ENCODE data around the gene EVI5. TPM values are rescaled to one million over a fixed set of nuclear protein-coding genes. Genes with fewer than 3 reads are reported as not detected.

Gene EVI5
- total RNA-seq, 1 donor from 2014 or later, result 9.6 TPM

DNA sequence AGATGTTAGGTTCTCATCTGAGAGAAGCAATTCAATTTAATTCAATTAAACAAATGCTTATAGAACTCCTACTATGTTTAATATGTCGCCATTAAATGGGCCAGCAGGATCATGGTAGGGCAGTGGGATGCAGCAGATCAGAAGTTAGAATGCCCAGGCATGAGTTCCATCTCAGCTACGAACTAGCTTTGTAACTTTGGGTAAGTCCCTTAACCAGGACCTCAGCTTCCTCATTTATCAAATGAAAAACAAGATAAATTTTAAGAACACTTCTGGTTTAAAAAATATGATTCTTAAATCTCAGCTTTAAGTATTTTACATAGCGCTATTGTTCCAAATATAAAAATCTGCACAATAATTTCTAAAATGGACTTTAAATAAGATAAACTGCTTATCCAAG is 230.7 kb downstream of the EVI5 start:
- DNase-seq (ENCODE audit: low read depth), result no peak
- no peak overlapping the region for H3K4me3 ChIP-seq (ENCODE audit: low read depth, low read length)
- no peak for TF ChIP-seq CTCF (conservative IDR thresholded peaks at IDR 0.05; ENCODE audit: low read depth, low read length)

GRCh38 chr1:92551916-92552315 is 233.0 kb downstream of the EVI5 start:
- no peak for TF ChIP-seq CTCF (conservative IDR thresholded peaks at IDR 0.05; ENCODE audit: low read depth, low read length)
- DNase-seq (ENCODE audit: low read depth), result no peak
- no peak overlapping the region for H3K4me3 ChIP-seq (ENCODE audit: low read depth, low read length)

- no peak overlapping the region for H3K4me3 ChIP-seq (ENCODE audit: low read depth, low read length)
- DNase-seq (ENCODE audit: low read depth), result no peak
- TF ChIP-seq CTCF (conservative IDR thresholded peaks at IDR 0.05; ENCODE audit: low read depth, low read length), result no peak
Measured at GRCh38 chr1:92544756-92545165, 240.1 kb downstream of the EVI5 start.

DNA sequence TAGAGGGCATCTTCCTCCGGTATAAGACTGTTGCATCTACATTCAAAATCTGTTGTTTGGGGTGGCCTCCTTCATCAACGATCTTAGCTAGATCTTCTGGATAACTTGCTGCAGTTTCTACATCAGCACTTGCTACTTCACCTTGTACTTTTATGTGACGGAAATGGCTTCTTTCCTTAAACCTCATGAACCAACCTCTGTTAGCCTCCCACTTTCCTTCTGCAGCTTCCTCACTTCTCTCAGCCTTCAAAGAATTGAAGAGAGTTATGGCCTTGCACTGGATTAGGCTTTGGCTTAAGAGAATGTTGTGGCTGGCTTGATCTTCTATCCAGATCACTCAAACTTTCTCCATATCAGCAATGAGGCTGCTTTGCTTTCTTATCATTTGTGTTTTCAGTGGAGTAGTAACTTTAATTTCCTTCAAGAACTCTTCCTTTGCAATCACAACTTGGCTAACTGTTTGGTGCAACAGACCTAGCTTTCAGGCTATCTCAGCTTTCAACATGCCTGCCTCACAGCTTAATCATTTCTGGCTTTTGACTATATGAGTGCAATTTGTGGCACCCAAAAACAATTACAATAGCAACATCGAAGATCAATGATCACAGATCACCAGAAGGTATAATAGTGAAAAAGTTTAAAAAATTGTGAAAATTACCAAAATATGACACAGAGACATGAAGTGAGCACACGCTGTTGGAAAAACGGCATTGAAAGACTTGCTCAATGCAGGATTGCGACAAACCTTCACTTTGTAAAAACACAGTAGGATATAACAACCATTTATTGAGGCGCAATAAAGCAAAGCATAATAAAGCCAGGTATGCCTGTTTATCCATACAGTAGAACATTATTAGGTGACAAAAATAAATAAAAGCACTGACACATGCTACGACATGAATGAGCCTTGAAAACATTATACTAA is 241.5 kb downstream of the EVI5 start:
- H3K4me3 ChIP-seq (ENCODE audit: low read depth, low read length), result no peak overlapping the region
- TF ChIP-seq CTCF (conservative IDR thresholded peaks at IDR 0.05; ENCODE audit: low read depth, low read length), result no peak
- no peak for DNase-seq (ENCODE audit: low read depth)

- H3K4me3 ChIP-seq (ENCODE audit: low read depth, low read length), result no peak overlapping the region
- TF ChIP-seq CTCF (conservative IDR thresholded peaks at IDR 0.05; ENCODE audit: low read depth, low read length), result no peak
- no peak for DNase-seq (ENCODE audit: low read depth)
Measured at GRCh38 chr1:92538413-92539061, 246.4 kb downstream of the EVI5 start.

DNA sequence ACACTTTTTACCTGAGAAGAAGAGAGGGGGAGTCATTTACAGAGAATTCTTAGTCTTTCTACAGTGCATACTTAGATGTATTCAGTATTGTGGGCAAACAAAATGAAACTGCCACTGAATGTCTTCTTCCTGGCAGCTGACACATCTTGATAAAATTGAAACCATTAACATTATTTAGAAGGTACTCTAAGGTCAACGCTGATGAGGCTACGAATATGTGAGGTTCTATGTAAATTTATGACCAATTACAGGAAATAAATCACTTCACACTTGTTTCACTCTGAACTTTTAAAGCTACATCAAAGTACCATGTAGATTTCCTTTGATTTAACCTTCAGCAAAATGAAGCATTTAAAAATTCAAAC is 246.9 kb downstream of the EVI5 start:
- peak overlapping the region; percentile 5 for H3K4me3 ChIP-seq (ENCODE audit: low read depth, low read length)
- no peak for DNase-seq (ENCODE audit: low read depth)
- TF ChIP-seq CTCF (conservative IDR thresholded peaks at IDR 0.05; ENCODE audit: low read depth, low read length), result no peak
